SK-N-MC (cell line): ENCODE results near the gene NEDD9.

Source experiments
- EZH2 ChIP-seq: fragments of 200-600 bp; sonication (generic); IDR thresholded peaks from one replicate; pipeline ENCODE4 v1.6.1; 2017; ENCODE audit warnings: antibody characterized with exemption
- FOXP2 ChIP-seq: optimal IDR thresholded peaks from 2 replicates; pipeline ENCODE3; 2011; ENCODE audit warnings: mild to moderate bottlenecking, moderate library complexity; ENCODE audit not compliant: insufficient read depth; ENCODE audit errors: extremely low read length, control extremely low read depth
- POLR2AphosphoS5 ChIP-seq: IDR thresholded peaks from 2 replicates; pipeline ENCODE4 v1.6.1; 2012; ENCODE audit warnings: mild to moderate bottlenecking, low read depth, low read length, borderline replicate concordance

DNA sequence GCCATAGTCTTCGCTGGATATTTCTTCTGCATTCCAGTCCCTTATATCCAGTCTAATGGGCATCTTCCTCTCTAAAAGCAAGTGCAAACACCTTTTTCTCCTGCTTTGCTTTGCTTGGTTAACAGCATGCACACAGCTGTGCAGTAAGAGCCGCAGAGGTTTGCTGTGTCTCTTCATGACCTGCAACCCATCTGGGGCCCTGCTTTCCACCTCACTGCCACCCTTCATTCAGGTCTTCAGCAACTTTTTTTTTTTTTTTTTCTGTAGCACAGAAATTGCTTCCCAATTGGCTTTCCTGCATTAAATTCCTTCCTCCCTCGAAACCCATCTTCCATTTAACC is 14.4 kb downstream of the NEDD9 start:
- no peak for TF ChIP-seq POLR2AphosphoS5
- TF ChIP-seq EZH2 = no peak
- no peak for TF ChIP-seq FOXP2
